Measurements from ENCODE around the gene TRPM3. TPM values are rescaled to one million over a fixed set of nuclear protein-coding genes. Genes with fewer than 3 reads are reported as not detected.

TRPM3 gene
- polyA plus RNA-seq, 3 donors: not detected

- H2AFZ ChIP-seq (ENCODE audit: insufficient read depth, low read depth, low read length, poor library complexity, severe bottlenecking): no peak overlapping the region
Measured at GRCh38 chr9:70832492-70832891, 288.9 kb downstream of the TRPM3 start.

GRCh38 chr9:70830618-70831017 is 290.8 kb downstream of the TRPM3 start:
- Histone ChIP-seq H3K79me2 (ENCODE audit: insufficient read depth, low read length) (no peaks in the 10 kb centered on the region), H4K20me1 (ENCODE audit: insufficient read depth, low read length) (no peaks in the 10 kb centered on the region), H3K4me1 (ENCODE audit: control insufficient read depth in 1 of 2, insufficient read depth in 2 of 2, low read length in 2 of 2) (no peaks in the 10 kb centered on the region), H3K9me3 (replicated peaks in 1 of 2; ENCODE audit: control insufficient read depth in 1 of 2, insufficient read depth in 1 of 2, low read length in 2 of 2) (no peaks in the 10 kb centered on the region), H3K9ac (ENCODE audit: insufficient read depth, low read length, poor library complexity, severe bottlenecking) (no peak overlapping the region), H3K4me3 (replicated peaks in 1 of 3; ENCODE audit: low read depth in 2 of 3, low read length in 3 of 3) (no peak overlapping the region), H3K27me3 (ENCODE audit: control insufficient read depth in 2 of 2, insufficient read depth in 2 of 2, low read length in 2 of 2) (no peaks in the 10 kb centered on the region), H3K27ac (ENCODE audit: low read depth in 1 of 2, low read length in 2 of 2) (no peak overlapping the region), H2AFZ (ENCODE audit: insufficient read depth, low read depth, low read length, poor library complexity, severe bottlenecking) (no peak overlapping the region), H3K36me3 (replicated peaks in 1 of 2; ENCODE audit: control insufficient read depth in 1 of 2, insufficient read depth in 2 of 2, low read length in 2 of 2) (no peaks in the 10 kb centered on the region), H3K4me2 (replicated peaks; ENCODE audit: extremely low read depth, low read length, poor library complexity, severe bottlenecking) (no peak overlapping the region)
- H3K27ac Mint-ChIP-seq: no peak overlapping the region
- DNase-seq: no peak
- no peaks in the 10 kb centered on the region for H3K4me1 Mint-ChIP-seq
- intact Hi-C loops (cut with micrococcal nuclease): no loop called here
- H3K4me3 Mint-ChIP-seq: no peak overlapping the region
- no peaks in the 10 kb centered on the region for H3K36me3 Mint-ChIP-seq
- peaks cover 0 to 1% (median 0%) of the 10 kb centered on the region in 7 donors for H3K9me3 Mint-ChIP-seq
- H3K27me3 Mint-ChIP-seq (ENCODE audit: low read depth in 3 of 3): no peaks in the 10 kb centered on the region
- TF ChIP-seq CTCF (IDR thresholded peaks at IDR 0.05): no peak
- 93% methylated on average over 2 of the region's 4 CpGs for WGBS (ENCODE audit: insufficient coverage)

More at GRCh38 chr9:70832492-70832891, 288.9 kb downstream of the TRPM3 start:
- Mint-ChIP-seq H3K4me3 (no peak overlapping the region), H3K27me3 (ENCODE audit: low read depth in 3 of 3) (no peaks in the 10 kb centered on the region), H3K27ac (no peak overlapping the region), H3K9me3 (peaks cover 0 to 1% (median 0%) of the 10 kb centered on the region in 7 donors), H3K36me3 (no peaks in the 10 kb centered on the region), H3K4me1 (no peaks in the 10 kb centered on the region)
- H3K27ac ChIP-seq (ENCODE audit: low read depth in 1 of 2, low read length in 2 of 2): no peak overlapping the region
- no peaks in the 10 kb centered on the region for H3K27me3 ChIP-seq (ENCODE audit: control insufficient read depth in 2 of 2, insufficient read depth in 2 of 2, low read length in 2 of 2)
- no peak overlapping the region for H3K9ac ChIP-seq (ENCODE audit: insufficient read depth, low read length, poor library complexity, severe bottlenecking)
- TF ChIP-seq CTCF (IDR thresholded peaks at IDR 0.05): no peak
- H3K4me3 ChIP-seq (replicated peaks in 1 of 3; ENCODE audit: low read depth in 2 of 3, low read length in 3 of 3): no peak overlapping the region
- no peaks in the 10 kb centered on the region for H3K36me3 ChIP-seq (replicated peaks in 1 of 2; ENCODE audit: control insufficient read depth in 1 of 2, insufficient read depth in 2 of 2, low read length in 2 of 2)
- H4K20me1 ChIP-seq (ENCODE audit: insufficient read depth, low read length): no peaks in the 10 kb centered on the region
- intact Hi-C loops (cut with micrococcal nuclease): no loop called here
- H3K4me1 ChIP-seq (ENCODE audit: control insufficient read depth in 1 of 2, insufficient read depth in 2 of 2, low read length in 2 of 2): no peaks in the 10 kb centered on the region
- H3K9me3 ChIP-seq (replicated peaks in 1 of 2; ENCODE audit: control insufficient read depth in 1 of 2, insufficient read depth in 1 of 2, low read length in 2 of 2): no peaks in the 10 kb centered on the region
- H3K4me2 ChIP-seq (replicated peaks; ENCODE audit: extremely low read depth, low read length, poor library complexity, severe bottlenecking): no peak overlapping the region
- DNase-seq: no peak
- no peaks in the 10 kb centered on the region for H3K79me2 ChIP-seq (ENCODE audit: insufficient read depth, low read length)

Measured in CD14-positive monocyte (primary cell).